Measurements from ENCODE around the gene E2F8. TPM values are rescaled to one million over a fixed set of nuclear protein-coding genes. Genes with fewer than 3 reads are reported as not detected.
"Not testable (repeated sequence)": the region's sequence is repeated elsewhere in the genome, so short reads cannot be mapped to it uniquely, and the experiment has no call there.

The E2F8 gene
- total RNA-seq, 1 donor from 2014 or later: 0.13 TPM

DNA sequence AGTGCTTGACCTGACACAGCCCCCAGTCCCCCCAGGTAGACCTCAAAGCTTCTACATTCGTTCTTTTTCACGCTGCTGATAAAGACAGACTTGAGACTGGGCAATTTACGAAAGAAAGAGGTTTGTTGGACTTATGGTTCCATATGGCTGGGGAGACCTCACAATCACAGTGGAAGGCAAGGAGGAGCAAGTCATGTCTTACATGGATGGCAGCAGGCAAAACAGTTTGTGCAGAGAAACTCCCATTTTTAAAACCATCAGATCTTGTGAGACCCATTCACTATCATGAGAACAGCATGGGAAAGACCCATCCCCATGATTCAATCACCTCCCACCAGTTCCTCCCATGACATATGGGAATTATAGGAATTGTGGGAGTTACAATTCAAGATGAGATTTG, 13.7 kb upstream of the E2F8 start:
- DNase-seq (ENCODE audit: low spot score); intact Hi-C loops (cut with DNase I); ATAC-seq: not testable (repeated sequence)

DNA sequence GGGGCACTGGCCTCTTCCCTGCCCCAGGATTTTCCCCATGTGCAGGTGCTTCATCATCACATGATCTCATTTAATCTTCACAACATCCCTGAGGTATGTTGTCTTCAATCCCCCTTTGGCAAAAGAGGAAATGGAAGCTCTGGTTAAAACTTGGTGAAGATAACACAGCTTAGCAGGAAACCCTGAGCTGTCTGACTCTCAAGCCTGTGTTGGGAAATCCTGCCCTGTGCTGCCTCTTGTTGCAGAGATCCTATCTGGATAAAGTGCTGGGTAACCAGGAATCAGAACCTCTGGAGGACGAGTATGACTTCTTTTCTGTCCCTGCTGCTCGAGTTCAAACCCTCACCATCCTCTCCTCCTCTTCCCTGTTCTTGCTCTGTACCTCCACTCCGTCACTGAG, 13.1 kb upstream of the E2F8 start:
- DNase-seq (ENCODE audit: low spot score) (no peak), ATAC-seq (no peak)
- intact Hi-C loops (cut with DNase I): no loop called here

DNA sequence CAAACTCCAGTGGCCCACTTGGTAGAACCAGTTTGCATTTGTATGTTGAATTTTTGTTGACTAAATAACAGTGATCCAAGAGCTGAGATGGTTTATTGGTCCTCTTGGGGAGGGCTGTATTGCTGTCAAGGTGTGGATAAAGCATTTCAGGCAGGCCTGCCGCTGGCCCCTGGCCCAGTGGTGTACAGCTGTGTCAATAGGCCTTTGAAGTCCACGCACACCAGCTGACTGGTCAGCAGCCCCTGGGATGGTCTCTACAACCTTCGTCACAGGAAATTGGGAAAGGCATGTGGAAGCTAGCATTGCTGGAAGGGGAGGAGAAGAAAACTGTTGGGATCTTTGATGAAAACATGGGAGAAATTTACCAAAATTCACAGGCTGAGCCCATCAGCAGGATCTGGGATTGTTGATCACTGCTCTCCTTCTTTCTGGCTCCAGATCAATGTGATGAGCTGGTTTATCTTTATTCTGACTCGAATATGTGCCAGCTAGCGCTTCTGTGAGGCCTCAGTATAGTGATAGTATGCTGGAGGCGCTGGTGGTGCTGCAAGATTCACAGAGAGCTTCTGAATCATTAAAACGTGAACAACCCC, 12.5 kb upstream of the E2F8 start:
- ATAC-seq: peak; percentile 73
- no peak for DNase-seq (ENCODE audit: low spot score)
- intact Hi-C loops (cut with DNase I): no loop called here

DNA sequence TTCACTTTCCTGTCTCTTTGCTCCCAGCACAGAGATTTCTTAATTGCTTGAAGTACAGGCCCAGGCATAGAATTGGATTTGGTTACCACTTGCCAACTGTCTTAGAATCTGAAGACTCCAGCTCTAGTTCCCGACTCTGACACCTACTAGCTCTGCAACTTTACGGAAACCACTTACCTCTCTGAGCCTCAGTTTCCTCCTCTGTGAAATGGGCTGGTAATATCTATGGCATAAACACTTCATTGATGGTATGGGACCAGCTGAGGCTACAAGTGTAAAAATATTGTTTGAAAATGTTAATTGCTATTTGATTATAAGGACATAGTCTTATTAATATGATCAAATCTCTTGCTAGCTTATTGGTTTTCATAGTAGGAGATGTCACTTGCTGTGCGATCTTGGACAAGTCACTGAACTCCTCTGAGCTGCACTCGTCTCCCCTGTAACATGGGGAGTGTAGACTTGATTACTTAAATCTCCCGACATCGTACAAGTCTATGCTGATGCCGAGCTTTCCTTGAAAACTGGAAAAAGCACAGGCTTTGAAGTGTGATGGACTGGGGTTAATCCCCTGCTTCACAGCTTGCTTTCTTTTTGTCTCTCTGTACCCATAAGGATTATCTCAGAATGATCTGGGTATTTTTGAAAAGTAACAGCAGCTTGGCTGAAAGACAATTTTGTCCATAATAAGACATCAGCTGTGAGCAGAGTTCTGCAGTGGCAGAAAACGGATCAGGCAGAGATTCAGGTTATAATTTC, 11.8 kb upstream of the E2F8 start:
- intact Hi-C loops (cut with DNase I): no loop called here
- ATAC-seq (no peak), DNase-seq (ENCODE audit: low spot score) (no peak)

DNA sequence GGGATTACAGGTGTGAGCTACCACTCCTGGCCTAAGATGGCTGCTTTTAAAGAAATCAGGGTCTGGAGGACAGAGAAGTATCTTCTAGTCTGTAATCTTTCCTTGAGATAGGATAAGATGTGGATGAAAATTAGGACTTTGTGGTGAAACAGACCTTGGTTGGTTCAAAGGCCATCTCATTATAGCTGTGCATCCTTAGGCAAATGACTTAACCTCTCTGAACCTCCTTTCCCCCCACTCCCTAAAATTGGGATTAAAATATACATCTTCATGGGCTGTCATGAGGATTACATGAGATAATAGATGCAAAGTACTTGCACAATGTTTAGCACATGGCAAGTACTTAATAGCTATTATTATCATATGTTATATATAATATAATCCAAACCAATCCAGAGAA, 10.8 kb upstream of the E2F8 start:
- ATAC-seq (no peak), DNase-seq (ENCODE audit: low spot score) (no peak)

DNA sequence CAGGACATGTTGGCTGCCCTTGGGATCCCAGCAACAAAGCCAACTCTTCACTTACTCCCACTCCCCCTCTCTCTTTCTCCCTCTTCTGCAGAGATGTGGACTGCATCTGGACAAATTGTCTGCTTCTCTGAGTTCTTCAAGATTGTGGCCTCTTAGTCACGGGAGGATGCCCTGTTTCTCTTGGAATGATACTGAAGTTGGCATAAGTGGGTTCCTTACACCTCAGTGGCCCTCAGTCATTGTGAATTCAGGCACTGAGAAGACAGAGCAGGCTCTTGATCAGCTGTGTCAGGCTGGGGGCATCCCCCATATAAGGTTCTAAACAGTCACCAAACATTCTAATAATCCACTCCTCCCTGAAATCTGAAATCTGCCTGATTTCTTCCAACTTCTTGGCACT, 6.1 kb upstream of the E2F8 start:
- ATAC-seq (no peak), DNase-seq (ENCODE audit: low spot score) (no peak)
- intact Hi-C loops (cut with DNase I): no loop called here

More for the DNA sequence above, 10.8 kb upstream of the E2F8 start:
- intact Hi-C loops (cut with DNase I): no loop called here

DNA sequence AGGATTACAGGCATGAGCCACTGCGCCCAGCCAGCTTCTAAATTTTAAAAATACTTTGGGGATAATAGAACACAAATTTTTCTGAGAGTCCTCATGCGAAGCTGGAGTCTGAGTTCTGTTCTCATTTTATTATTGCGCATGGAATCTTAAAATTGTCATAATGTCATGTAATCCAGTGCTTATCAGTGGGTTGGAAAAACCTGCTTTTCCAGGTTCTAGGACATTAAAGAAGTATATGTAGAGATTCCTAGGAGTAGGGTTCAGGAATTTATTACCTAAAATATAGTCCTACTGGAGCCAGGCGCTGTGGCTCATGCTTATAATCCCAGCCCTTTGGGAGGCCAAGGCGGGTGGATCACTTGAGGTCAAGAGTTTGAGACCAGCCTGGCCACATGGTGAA, 4.6 kb upstream of the E2F8 start:
- intact Hi-C loops (cut with DNase I): no loop called here
- ATAC-seq (no peak), DNase-seq (ENCODE audit: low spot score) (no peak)

DNA sequence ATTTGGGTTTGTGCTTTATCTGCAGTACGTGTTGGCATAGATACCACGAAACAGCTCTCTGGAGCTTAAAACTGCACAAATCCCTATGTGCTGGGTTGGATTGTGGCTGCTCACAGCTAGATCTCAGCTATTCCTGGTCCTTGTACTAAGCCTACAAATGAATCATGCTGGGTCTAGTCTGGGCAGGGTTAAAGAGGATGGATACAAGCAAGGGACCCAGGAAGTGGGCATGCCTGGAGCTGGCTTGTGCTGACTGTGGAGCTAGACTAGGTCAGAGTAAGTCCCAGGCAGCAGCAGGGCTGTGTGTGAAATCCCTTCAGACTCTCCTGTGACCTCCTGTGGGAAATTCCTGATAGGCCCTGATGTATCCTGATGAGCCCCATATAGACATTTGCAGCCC, 3.9 kb upstream of the E2F8 start:
- DNase-seq (ENCODE audit: low spot score): no peak
- intact Hi-C loops (cut with DNase I): no loop called here
- ATAC-seq: no peak

DNA sequence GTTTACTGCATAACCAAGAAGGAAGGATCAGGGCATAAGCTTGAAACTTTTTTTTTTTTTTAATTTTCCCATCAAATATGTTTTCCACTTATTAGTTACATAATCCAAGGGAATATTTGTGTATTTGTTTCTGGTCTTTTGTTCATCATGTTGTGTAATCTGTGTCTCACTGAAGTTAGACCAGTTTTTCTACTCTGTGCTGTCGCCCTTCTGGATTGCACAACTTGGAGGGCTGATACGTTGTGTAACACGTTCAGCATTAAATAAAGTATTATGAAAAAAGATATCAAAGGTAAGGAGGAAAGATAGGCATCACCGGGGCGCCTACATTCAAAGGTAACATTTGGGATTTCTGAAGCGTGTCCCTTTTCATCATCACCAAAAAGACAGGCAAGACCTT, 3.3 kb upstream of the E2F8 start:
- intact Hi-C loops (cut with DNase I): no loop called here
- no peak for ATAC-seq

DNA sequence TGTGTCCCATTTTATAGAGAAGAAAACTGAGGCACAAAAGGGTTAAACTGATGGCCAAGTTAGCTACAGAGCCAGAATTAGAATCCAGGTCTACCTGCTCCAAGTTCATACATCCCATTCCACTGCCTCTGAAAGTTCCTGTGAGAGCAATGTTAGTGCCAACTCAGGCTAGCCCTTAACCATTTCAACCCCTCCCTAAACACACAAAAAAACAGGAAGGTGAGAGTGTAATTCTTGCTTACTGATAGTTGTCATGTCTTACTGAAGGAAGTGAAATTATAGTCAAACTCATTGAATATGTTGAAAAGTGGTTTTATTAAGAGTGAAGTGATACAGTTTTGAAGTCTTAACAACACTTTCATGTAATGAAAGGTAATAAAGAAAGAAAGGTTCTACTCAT, 2.9 kb upstream of the E2F8 start:
- intact Hi-C loops (cut with DNase I): no loop called here
- ATAC-seq (no peak), DNase-seq (ENCODE audit: low spot score) (no peak)

More for the DNA sequence above, 3.3 kb upstream of the E2F8 start:
- no peak for DNase-seq (ENCODE audit: low spot score)

DNA sequence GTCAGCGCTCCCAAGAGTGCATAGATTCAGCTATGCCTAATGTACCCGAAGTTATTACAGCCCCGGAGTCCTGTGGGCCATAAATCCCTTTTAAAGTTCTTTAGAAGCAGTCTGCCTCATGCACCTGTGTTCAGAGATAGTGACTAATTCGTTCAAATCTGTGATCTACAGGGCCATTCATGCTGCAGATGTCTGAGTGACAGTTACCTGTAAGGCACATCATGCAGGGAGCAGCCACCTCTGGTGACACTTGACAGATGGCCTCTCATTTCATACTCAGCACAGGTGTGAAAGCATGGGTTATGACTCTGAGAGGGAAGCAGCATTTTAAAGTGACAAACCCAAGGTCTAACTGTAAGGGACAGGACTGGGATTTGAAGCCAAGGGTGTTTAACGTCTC, 2.4 kb upstream of the E2F8 start:
- no peak for DNase-seq (ENCODE audit: low spot score)
- intact Hi-C loops (cut with DNase I): no loop called here

DNA sequence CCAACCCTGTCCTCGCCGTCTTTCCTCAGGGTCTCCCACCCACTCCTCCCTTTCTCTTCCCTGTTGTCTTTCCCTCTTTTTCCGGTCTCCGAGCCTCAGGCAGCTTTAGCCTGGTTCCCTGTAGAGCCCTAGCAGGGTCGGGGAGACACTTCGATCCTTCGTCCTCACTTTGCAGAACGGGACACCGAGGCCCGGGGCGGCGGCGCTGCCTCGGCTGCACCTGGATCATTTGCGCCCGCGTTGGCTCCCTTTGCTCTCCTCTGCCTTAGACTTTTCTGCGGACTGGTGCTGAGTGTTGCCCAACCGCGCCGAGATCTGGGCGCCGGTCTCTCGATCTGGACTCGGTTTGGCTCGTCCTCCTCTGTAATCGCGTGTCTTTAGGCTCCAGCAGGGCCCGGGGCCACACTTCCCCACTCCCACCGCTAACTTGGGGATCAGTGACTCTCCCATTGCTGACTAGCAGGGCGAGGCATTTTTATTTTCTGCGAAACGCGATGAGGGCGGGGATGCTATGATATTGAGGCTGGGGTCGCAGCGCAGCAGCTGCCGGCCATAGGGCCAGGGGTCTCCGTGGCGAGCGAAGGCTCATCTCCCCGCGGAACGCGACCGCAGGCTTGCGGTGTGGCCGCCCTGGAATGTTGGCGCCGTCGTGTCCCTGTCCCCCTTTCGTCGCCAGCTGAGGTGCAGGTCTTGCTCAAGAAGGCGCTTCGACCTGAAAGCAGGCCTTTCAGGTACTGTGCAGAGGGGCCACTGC, 1.6 kb upstream of the E2F8 start:
- no peak for DNase-seq (ENCODE audit: low spot score)
- no peak for ATAC-seq
- intact Hi-C loops (cut with DNase I): no loop called here

More for the DNA sequence above, 2.4 kb upstream of the E2F8 start:
- ATAC-seq: no peak

DNA sequence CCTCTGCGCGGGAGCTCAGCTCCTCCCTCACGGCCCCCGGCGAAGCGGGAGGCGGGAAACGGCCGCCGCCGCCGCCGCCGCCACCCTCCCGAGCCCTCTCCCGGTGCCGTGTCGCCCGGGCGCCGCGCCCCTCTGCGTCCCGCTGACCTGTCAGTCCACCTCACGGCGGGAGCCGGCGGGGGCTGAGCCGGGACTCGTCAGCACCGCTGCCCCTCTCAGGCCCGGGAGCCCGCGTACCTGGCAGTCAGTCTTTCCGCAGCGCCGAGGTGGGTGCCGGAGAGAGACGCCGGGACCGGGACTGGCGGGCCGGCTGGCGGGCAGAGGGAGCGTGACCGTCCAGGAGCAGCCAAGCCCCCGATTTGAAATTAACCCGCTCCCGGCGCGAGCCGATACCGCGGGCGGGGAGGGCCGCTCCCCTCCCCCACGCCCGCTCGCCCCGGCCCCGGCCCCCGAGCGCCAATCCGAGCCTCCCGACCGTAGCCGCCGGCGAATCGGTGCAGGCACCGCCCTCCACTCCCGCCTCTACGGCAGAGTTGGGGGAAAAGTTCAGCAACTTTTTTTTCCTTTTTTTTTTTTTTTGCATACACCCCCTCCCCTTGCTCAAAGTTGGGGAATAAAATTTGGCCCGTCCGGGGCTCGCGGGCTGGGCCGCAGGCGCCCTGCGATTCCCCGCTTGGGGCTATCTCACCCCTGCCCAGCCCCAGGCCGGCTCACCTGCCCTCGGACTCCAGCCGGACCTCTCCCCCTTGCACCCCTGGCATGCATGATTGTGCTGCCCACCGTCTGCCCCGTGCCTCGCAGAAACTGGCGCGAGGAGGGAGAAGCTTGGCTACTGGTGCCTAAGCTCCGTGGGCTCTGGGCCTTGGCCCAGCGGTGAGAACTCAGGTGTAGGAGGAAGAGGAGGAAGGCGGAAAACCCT, 774 bp upstream of the E2F8 start:
- intact Hi-C loops (cut with DNase I): no loop called here
- DNase-seq (ENCODE audit: low spot score) (no peak), ATAC-seq (no peak)

DNA sequence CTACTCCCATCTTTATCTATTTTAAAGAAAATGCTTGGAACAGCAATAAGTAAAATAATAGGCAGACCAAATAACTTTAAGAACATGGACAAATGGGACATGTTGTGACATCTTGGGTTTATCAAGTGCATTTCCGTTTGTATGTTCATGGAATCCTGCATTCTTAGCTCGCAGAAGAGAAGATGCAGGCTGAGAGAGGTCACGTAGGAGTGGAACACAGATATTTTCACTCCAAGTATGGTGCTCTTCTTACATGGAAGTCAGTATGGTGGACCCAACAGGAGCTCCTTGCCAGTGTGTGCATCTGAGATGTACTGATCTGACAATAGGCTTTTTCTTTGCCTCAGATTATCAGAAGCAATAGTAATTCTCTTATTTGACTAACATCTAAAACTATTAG, 1.7 kb downstream of the E2F8 start:
- no peak for ATAC-seq
- no peak for DNase-seq (ENCODE audit: low spot score)
- intact Hi-C loops (cut with DNase I): no loop called here

DNA sequence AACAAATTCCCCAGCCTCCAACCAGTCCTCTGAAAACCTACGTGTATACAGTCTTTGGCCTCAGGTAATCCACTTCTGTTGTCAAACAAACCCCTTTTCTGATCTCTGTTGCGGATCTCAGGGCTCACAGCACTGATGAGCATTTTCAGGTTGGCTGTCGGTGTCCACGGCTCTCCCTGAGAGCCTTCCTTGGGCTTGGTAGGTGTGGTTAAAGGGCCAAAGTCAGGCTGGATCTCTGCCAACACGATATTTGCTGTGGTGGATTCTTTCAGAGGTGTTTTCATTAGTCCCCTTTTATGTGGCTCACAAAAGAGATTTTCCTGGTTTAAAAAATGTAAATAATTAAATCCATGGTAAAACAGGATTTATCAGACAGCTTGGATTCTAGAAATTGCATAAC, 2.9 kb downstream of the E2F8 start:
- intact Hi-C loops (cut with DNase I): no loop called here
- ATAC-seq: no peak
- no peak for DNase-seq (ENCODE audit: low spot score)

DNA sequence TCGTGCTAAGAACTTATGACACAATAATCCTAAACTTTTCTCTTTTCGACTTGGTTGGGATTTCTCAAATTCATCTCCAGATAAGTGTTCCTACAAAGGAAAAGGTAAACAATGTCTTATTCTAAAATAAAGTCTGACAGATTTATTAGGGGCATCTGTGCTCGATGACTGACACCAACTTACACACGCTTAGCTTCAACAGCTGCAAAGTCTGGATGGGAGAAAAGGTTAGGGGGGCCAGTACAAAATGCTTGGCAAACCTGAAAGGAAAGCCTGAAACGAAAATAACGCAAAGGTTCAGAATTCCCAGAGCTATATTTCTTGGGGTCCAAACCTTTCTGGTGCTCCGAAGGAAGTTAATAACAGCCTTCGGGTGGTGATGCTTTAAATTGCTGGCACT, 3.4 kb downstream of the E2F8 start:
- no peak for DNase-seq (ENCODE audit: low spot score)
- ATAC-seq: no peak
- intact Hi-C loops (cut with DNase I): no loop called here

DNA sequence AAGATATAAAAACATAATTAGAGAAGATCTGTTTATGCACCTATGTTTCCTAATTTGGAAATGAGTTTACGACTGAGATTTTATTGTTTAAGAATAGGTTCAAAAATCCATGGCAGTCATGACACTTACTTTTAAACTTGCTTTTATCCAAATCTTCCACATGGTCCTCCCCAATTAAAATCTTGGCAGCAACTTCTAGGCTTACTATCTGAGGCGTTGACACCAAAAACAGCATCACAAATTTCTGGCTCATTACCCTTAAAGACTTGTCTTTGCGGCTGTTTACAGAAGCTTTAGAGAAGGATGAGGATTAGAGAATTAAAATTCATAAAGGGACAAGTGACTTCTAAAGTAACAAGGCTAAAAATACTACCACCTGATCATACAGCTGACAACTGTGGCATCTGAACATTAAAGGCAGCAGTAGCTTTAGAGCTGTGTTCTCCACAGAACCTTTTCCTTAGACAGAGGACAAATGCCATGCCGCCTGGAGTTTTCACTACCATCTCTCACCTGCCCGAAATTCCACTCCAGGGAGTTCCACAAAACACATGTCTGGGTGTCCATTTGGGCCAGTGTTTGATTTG, 6.4 kb downstream of the E2F8 start:
- no peak for ATAC-seq
- no peak for DNase-seq (ENCODE audit: low spot score)
- intact Hi-C loops (cut with DNase I): no loop called here

DNA sequence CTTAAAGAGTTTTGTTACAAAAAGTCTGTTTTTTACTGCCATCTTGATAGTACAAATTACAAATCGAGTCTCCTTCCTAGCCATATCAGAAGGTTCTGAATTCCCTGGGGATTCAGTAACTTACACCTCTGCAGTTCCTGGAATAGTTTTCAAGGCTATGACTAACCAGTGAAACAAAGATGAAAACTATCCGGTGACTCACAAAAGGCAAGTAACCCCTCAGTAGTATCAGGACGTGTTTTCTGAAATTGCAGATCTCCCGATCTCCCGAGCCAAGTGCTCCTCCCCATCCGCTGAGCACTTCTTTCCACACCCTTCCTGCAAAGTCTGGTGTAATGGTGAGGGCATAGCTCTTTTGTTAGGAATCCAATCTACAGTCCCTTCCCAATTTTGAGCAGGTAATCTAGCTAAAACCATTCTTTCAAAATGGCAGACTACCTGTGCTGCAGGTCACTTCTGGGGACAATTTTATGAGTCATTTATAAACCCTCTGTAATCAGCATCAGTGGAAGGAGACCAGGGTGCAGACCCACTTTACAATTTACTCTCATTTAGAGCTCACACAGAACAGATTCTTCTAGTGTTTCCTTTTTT, 7.7 kb downstream of the E2F8 start:
- intact Hi-C loops (cut with DNase I): no loop called here
- no peak for ATAC-seq
- no peak for DNase-seq (ENCODE audit: low spot score)

DNA sequence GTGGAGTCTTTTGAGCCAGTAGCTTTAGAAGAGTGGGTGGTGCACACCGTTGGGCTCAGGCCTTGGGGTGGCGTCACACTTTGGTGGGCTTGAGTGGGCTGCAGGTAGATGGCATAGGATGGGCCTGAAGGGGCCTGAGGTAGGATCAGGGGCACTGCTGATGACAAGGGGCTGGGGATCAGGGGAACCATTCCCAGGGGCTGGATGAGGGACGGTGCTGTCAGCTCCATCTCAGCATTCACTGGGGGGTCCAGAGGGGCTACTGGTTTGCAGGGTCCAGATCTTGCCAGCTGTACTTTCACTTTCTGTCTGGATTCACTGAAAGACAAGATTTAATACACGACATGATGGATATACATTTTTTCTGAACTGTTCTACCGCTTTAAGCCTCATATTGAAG, 11.1 kb downstream of the E2F8 start:
- DNase-seq (ENCODE audit: low spot score): no peak
- intact Hi-C loops (cut with DNase I): no loop called here
- no peak for ATAC-seq
